Breast epithelium (tissue), 3 donors: ENCODE measurements around the gene WNT3.

Source experiments
- POLR2A ChIP-seq: fragments of 450-650 bp; IDR thresholded peaks from one replicate; pipeline ENCODE4 v1.6.1; 2016; ENCODE audit warnings: antibody characterized with exemption, mild to moderate bottlenecking, moderate library complexity
- TF ChIP-seq, protein P1 (sequence below), 3 donors: fragments of 450-650 bp; IDR thresholded peaks; one replicate each; pipeline ENCODE4 v1.5.1; 2016 to 2017; ENCODE audit warnings: antibody characterized with exemption in 3 of 3, mild to moderate bottlenecking in 3 of 3, moderate library complexity in 3 of 3

DNA sequence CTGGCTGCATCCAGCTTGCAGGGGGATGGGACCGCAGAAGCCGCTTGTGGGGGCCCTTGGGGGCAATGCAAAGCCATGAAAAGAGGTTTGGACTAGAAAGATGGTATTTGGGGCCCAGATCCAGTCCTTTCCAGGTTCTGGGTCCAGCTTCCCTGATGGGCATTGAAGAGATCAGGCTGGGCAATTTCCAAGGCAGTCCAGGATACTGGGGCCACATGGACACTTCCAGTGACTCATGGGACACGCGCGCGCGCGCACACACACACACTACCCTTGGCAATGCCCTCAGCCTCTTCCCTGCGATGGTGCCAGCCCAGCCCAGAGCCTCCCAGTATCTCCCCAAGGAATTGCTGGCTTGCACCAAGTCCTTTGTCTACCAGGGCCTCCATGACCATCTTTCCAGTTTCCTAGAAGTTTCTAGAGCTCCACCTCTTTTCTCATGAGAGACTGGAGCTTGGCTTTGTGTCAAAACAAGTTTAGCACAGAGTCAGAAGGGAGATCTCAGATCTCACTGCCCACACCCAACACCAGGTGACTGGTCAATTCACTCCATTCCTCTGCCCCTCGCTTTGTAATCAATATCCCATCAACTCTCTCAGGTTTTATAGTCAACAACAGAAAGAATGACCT, 44.3 kb downstream of the WNT3 start:
- TF ChIP-seq, protein P1, sequence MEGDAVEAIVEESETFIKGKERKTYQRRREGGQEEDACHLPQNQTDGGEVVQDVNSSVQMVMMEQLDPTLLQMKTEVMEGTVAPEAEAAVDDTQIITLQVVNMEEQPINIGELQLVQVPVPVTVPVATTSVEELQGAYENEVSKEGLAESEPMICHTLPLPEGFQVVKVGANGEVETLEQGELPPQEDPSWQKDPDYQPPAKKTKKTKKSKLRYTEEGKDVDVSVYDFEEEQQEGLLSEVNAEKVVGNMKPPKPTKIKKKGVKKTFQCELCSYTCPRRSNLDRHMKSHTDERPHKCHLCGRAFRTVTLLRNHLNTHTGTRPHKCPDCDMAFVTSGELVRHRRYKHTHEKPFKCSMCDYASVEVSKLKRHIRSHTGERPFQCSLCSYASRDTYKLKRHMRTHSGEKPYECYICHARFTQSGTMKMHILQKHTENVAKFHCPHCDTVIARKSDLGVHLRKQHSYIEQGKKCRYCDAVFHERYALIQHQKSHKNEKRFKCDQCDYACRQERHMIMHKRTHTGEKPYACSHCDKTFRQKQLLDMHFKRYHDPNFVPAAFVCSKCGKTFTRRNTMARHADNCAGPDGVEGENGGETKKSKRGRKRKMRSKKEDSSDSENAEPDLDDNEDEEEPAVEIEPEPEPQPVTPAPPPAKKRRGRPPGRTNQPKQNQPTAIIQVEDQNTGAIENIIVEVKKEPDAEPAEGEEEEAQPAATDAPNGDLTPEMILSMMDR (IDR thresholded peaks at IDR 0.05): no peak
- TF ChIP-seq POLR2A: no peak
